Gastroesophageal sphincter (tissue), 4 donors: ENCODE data around the gene ARHGAP42. TPM values are rescaled to one million over a fixed set of nuclear protein-coding genes. Genes with fewer than 3 reads are reported as not detected.

Experiments
- ATAC-seq: fragments of 150-250 bp; one replicate; pipeline ENCODE4 v1.9.1; 2016; ENCODE audit warnings: mild to moderate bottlenecking, moderate library complexity
- H3K27ac ChIP-seq, 4 donors: fragments of 200-600 bp; sonication (generic) in 3 of 4; 1 replicate in 3 of 4; 2 replicates in 1 of 4; pipeline ENCODE4 v1.5.1; 2016 to 2019
- H3K27me3 ChIP-seq: fragments of 200-600 bp; sonication (generic); one replicate; pipeline ENCODE4 v1.5.1; 2019
- H3K36me3 ChIP-seq, 2 donors: fragments of 200-600 bp; sonication (generic); one replicate each; pipeline ENCODE4 v1.5.1; 2019; ENCODE audit warnings: control low read depth in 1 of 2
- H3K4me1 ChIP-seq, 3 donors: fragments of 200-600 bp; sonication (generic); 1 replicate in 2 of 3; 2 replicates in 1 of 3; pipeline ENCODE4 v1.5.1; 2016 to 2019; ENCODE audit warnings: control low read depth in 2 of 3
- H3K4me3 ChIP-seq, 2 donors: fragments of 200-600 bp; sonication (generic); one replicate each; pipeline ENCODE4 v1.5.1; 2019; ENCODE audit warnings: mild to moderate bottlenecking in 1 of 2, moderate library complexity in 1 of 2
- H3K9me3 ChIP-seq, 3 donors: fragments of 200-600 bp; sonication (generic); one replicate each; pipeline ENCODE4 v1.5.1; 2017 to 2019; ENCODE audit warnings: control low read depth in 2 of 3
- CTCF ChIP-seq, 4 experiments: fragments of 200-600 bp in 2 of 4; fragments of 450-650 bp in 2 of 4; sonication (generic) in 1 of 4; IDR thresholded peaks; one replicate each; pipeline ENCODE4 v1.5.1; 2017 to 2019; ENCODE audit warnings: antibody characterized with exemption in 4 of 4, mild to moderate bottlenecking in 2 of 4, moderate library complexity in 2 of 4
- EP300 ChIP-seq: sonication (generic); formaldehyde crosslinking; IDR thresholded peaks from one replicate; pipeline ENCODE4 v1.6.1; 2017; ENCODE audit warnings: antibody characterized with exemption, mild to moderate bottlenecking
- POLR2A ChIP-seq, 2 donors: fragments of 450-650 bp; IDR thresholded peaks; one replicate each; pipeline ENCODE4 v1.6.1; 2017; ENCODE audit warnings: antibody characterized with exemption in 2 of 2, mild to moderate bottlenecking in 2 of 2, moderate library complexity in 1 of 2
- POLR2AphosphoS5 ChIP-seq: sonication (generic); formaldehyde crosslinking; IDR thresholded peaks from one replicate; pipeline ENCODE4 v1.6.1; 2017; ENCODE audit warnings: antibody characterized with exemption
- WGBS, 2 donors: methylation state at CpG; one replicate each; pipeline ENCODE4 v1.1.5; 2018; ENCODE audit warnings: low coverage in 1 of 2; 5-methylcytosine and 5-hydroxymethylcytosine counted together
- total RNA-seq, 4 donors: library from RNA; depleted of rRNA; stranded (reverse); fragments of >200 nt; gene quantifications; one replicate each; pipeline ENCODE4 v1.1.0, GENCODE V29; 2016

Gene ARHGAP42
- total RNA-seq, 4 donors from 2014 or later = 6.3 to 29.1 (median 9.9) TPM

- H3K4me1 ChIP-seq = peaks cover 0 to 9% (median 0%) of the 10 kb centered on the region in 3 donors
- TF ChIP-seq CTCF (IDR thresholded peaks at IDR 0.05) (no peak), EP300 (no peak), POLR2A (IDR thresholded peaks at IDR 0.05) (no peak), POLR2AphosphoS5 (no peak)
- H3K9me3 ChIP-seq = no peaks in the 10 kb centered on the region
- ATAC-seq = no peak
- H3K36me3 ChIP-seq = no peaks in the 10 kb centered on the region
- H3K4me3 ChIP-seq = no peak overlapping the region
- no peak overlapping the region for H3K27ac ChIP-seq
- no peaks in the 10 kb centered on the region for H3K27me3 ChIP-seq
- WGBS, 2 donors = 76 to 100% methylated on average over 2 of the region's 7 CpGs
These were observed 7.0 kb upstream of the ARHGAP42 start for GRCh38 chr11:100680070-100680469.

- Histone ChIP-seq H3K4me1 (peaks cover 0 to 18% (median 0%) of the 10 kb centered on the region in 3 donors), H3K4me3 (no peak overlapping the region), H3K9me3 (no peaks in the 10 kb centered on the region), H3K27me3 (no peaks in the 10 kb centered on the region), H3K27ac (no peak overlapping the region), H3K36me3 (no peaks in the 10 kb centered on the region)
- no peak for TF ChIP-seq CTCF (IDR thresholded peaks at IDR 0.05)
- TF ChIP-seq POLR2A (IDR thresholded peaks at IDR 0.05) = no peak
- TF ChIP-seq POLR2AphosphoS5 = no peak
- TF ChIP-seq EP300 = no peak
- 50 to 71% methylated on average over 7 to 8 of the region's 8 CpGs for WGBS, 2 donors
- peak; percentile 55 for ATAC-seq
These were observed 6.0 kb upstream of the ARHGAP42 start for GRCh38 chr11:100681064-100681502.

GRCh38 chr11:100682247-100682969, 4.7 kb upstream of the ARHGAP42 start:
- WGBS, 2 donors = 81 to 83% methylated on average over 2 of the region's 2 CpGs
- Histone ChIP-seq H3K36me3 (no peaks in the 10 kb centered on the region), H3K4me1 (peaks cover 0 to 26% (median 0%) of the 10 kb centered on the region in 3 donors), H3K4me3 (no peak overlapping the region), H3K27ac (peak overlapping the region in 1 of 4 donors; percentile 3), H3K27me3 (no peaks in the 10 kb centered on the region), H3K9me3 (no peaks in the 10 kb centered on the region)
- TF ChIP-seq CTCF (IDR thresholded peaks at IDR 0.05) (peak; percentile 13 to 59 (median 48)), POLR2A (IDR thresholded peaks at IDR 0.05) (no peak)
- ATAC-seq = no peak

- no peaks in the 10 kb centered on the region for H3K27me3 ChIP-seq
- no peaks in the 10 kb centered on the region for H3K9me3 ChIP-seq
- H3K4me1 ChIP-seq = peaks cover 0 to 28% (median 1%) of the 10 kb centered on the region in 3 donors
- H3K36me3 ChIP-seq = no peaks in the 10 kb centered on the region
- 64 to 75% methylated on average over 3 of the region's 3 CpGs for whole genome bisulfite sequencing, 2 donors
- H3K27ac ChIP-seq = peak overlapping the region in 1 of 4 donors; percentile 3
- H3K4me3 ChIP-seq = no peak overlapping the region
- TF ChIP-seq POLR2A (IDR thresholded peaks at IDR 0.05) (no peak), CTCF (IDR thresholded peaks at IDR 0.05) (no peak), EP300 (no peak), POLR2AphosphoS5 (no peak)
- no peak for ATAC-seq
These were observed 4.0 kb upstream of the ARHGAP42 start for GRCh38 chr11:100683126-100683525.
